Thyroid gland (tissue), 4 donors: ENCODE data around the gene PBX2. TPM values are rescaled to one million over a fixed set of nuclear protein-coding genes. Genes with fewer than 3 reads are reported as not detected.
"Not testable (repeated sequence)": the region's sequence is repeated elsewhere in the genome, so short reads cannot be mapped to it uniquely, and the experiment has no call there.

Source experiments
- DNase-seq, 2 donors: peaks; one replicate each; pipeline ENCODE4 v3.0.0-alpha.2; 2019
- H3K27ac ChIP-seq, 3 donors: fragments of 200-600 bp; sonication (generic); 1 replicate in 2 of 3; 2 replicates in 1 of 3; pipeline ENCODE4 v1.5.1; 2016 to 2019; ENCODE audit warnings: mild to moderate bottlenecking in 1 of 3, moderate library complexity in 1 of 3
- H3K27me3 ChIP-seq: fragments of 200-600 bp; sonication (generic); one replicate; pipeline ENCODE4 v1.5.1; 2019
- H3K36me3 ChIP-seq, 2 donors: fragments of 200-600 bp; sonication (generic); one replicate each; pipeline ENCODE4 v1.5.1; 2016 to 2019
- H3K4me1 ChIP-seq, 2 donors: fragments of 200-600 bp; sonication (generic); one replicate each; pipeline ENCODE4 v1.5.1; 2017 to 2019
- H3K4me3 ChIP-seq, 3 donors: fragments of 200-600 bp; sonication (generic); replicated peaks in 1 of 3; 1 replicate in 2 of 3; 2 replicates in 1 of 3; pipeline ENCODE4 v1.5.1; 2016; ENCODE audit warnings: mild to moderate bottlenecking in 1 of 3
- H3K9me3 ChIP-seq: fragments of 200-600 bp; sonication (generic); one replicate; pipeline ENCODE4 v1.5.1; 2017
- CTCF ChIP-seq, 6 experiments: fragments of 200-600 bp in 3 of 6; fragments of 450-650 bp in 3 of 6; sonication (generic) in 3 of 6; IDR thresholded peaks; one replicate each; pipeline ENCODE4 v1.5.1; 2016 to 2019; ENCODE audit warnings: antibody characterized with exemption in 6 of 6, mild to moderate bottlenecking in 2 of 6, inconsistent platforms in 1 of 6, moderate library complexity in 1 of 6
- POLR2A ChIP-seq, 2 donors: fragments of 450-650 bp; IDR thresholded peaks; one replicate each; pipeline ENCODE4 v1.6.1; 2017; ENCODE audit warnings: antibody characterized with exemption in 2 of 2, mild to moderate bottlenecking in 2 of 2, moderate library complexity in 1 of 2
- WGBS, 2 donors: methylation state at CpG; one replicate each; pipeline ENCODE4 v1.1.5; 2017; 5-methylcytosine and 5-hydroxymethylcytosine counted together
- intact Hi-C: fragments of 100-400 bp; cut with DNase I; formaldehyde crosslinking; loops from one replicate; pipeline ENCODE4 v1.15.1; 2023
- total RNA-seq, 4 donors: library from RNA; depleted of rRNA; stranded (reverse); fragments of >200 nt; gene quantifications; one replicate each; pipeline ENCODE4 v1.2.3, GENCODE V29; 2016

PBX2 gene
- total RNA-seq, 4 donors from 2014 or later = 66.0 to 93.4 (median 74.2) TPM

- H3K4me3 ChIP-seq, intact Hi-C loops, H3K27me3 ChIP-seq, H3K9me3 ChIP-seq: not testable (repeated sequence)
- WGBS, 2 donors = 19% methylated on average over 11 of the region's 11 CpGs
- peak overlapping the region; percentile 85 to 88 (median 88) for H3K27ac ChIP-seq
- peaks cover 11 to 27% of the 10 kb centered on the region in 2 donors for H3K36me3 ChIP-seq
- peak; percentile 92 to 96 for DNase-seq
- peaks cover 32 to 52% of the 10 kb centered on the region in 2 donors for H3K4me1 ChIP-seq
- peak in 1 of 2 donors; percentile 69 for TF ChIP-seq POLR2A (IDR thresholded peaks at IDR 0.05)
These were observed 4.3 kb downstream of the PBX2 start for GRCh38 chr6:32185681-32186131.

DNA sequence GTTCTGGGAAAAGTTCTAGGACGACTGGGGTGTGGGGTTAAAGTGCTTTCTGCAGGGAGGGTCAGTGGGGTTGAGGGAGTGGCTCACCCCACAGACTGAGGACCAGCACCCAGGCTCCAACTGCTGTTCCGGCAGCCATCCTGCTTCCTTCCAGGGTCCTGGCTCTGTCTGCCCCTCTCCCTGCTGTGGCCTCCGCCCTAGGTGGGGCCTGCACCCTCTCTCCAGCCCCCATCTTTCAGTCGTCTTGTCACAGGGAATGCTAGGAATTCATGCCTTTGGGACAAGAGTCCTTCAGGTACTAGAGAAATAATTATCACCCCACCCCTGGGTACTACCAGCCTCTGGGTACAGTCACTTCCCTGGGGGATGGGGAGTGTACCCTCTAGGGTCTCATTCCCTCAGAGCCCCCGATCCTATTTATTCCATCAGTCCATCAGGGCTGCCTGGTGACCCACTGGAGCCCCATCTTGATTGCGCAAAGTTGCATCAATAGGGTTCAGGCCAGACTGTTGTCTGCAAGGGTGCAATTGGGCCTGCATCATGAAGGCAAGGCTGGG is 5.8 kb downstream of the PBX2 start, which contains the start of gene AGER:
Gene AGER (minus strand): TSS at position 170 of the 557 bp plus-strand sequence. CDS start 31 bp downstream, at position 139.
- DNase-seq = no peak
- WGBS, 2 donors = 53 to 65% methylated on average over 5 to 6 of the region's 6 CpGs
- Histone ChIP-seq H3K9me3 (no peaks in the 10 kb centered on the region), H3K36me3 (peaks cover 11 to 27% of the 10 kb centered on the region in 2 donors), H3K4me1 (peaks cover 40 to 61% of the 10 kb centered on the region in 2 donors), H3K27me3 (no peaks in the 10 kb centered on the region), H3K4me3 (no peak within 1 kb of the TSS), H3K27ac (peak within 1 kb of the TSS; percentile 85 to 88 (median 88))
- intact Hi-C loops = no loop called here
- TF ChIP-seq CTCF (IDR thresholded peaks at IDR 0.05) (no peak), POLR2A (IDR thresholded peaks at IDR 0.05) (no peak)

DNA sequence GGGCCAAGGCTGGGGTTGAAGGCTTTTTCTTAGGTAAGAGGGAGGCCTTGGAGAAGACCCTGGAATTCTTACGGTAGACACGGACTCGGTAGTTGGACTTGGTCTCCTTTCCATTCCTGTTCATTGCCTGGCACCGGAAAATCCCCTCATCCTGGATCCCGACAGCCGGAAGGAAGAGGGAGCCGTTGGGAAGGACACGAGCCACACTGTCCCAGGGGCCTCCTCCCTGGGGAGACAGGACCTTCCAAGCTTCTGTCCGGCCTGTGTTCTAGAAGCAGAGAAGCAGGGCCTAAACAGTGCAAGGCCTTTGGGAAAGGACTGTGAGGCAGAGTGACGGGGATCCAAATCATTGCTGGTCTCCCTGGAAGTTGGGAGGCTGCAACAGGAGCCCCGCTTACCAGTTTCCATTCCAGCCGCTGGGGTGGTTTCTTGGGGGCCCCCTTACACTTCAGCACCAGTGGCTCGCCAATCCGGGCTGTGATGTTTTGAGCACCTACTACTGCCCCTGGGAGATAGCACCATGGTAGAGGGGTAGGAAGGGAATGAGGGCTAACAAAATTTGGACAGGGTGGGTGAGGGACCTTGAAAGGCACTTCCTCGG is 6.4 kb downstream of the PBX2 start:
- H3K4me3 ChIP-seq = no peak overlapping the region
- no peaks in the 10 kb centered on the region for H3K27me3 ChIP-seq
- no peaks in the 10 kb centered on the region for H3K9me3 ChIP-seq
- peaks cover 39 to 60% of the 10 kb centered on the region in 2 donors for H3K4me1 ChIP-seq
- 79 to 80% methylated on average over 13 to 15 of the region's 15 CpGs for WGBS, 2 donors
- H3K36me3 ChIP-seq = peaks cover 11 to 27% of the 10 kb centered on the region in 2 donors
- DNase-seq = no peak
- intact Hi-C loops = no loop called here
- H3K27ac ChIP-seq = peak overlapping the region; percentile 85 to 88 (median 88)
- TF ChIP-seq POLR2A (IDR thresholded peaks at IDR 0.05) (no peak), CTCF (IDR thresholded peaks at IDR 0.05) (no peak)

- TF ChIP-seq POLR2A (IDR thresholded peaks at IDR 0.05) (no peak), CTCF (IDR thresholded peaks at IDR 0.05) (no peak)
- no peak overlapping the region for H3K4me3 ChIP-seq
- no peaks in the 10 kb centered on the region for H3K9me3 ChIP-seq
- no peaks in the 10 kb centered on the region for H3K27me3 ChIP-seq
- H3K36me3 ChIP-seq = peaks cover 11 to 27% of the 10 kb centered on the region in 2 donors
- no peak for DNase-seq
- intact Hi-C loops = no loop called here
- H3K4me1 ChIP-seq = peaks cover 33 to 55% of the 10 kb centered on the region in 2 donors
- peak overlapping the region; percentile 85 to 88 (median 88) for H3K27ac ChIP-seq
- 88 to 91% methylated on average over 3 of the region's 3 CpGs for WGBS, 2 donors
These were observed 7.0 kb downstream of the PBX2 start for GRCh38 chr6:32183030-32183429.

- no peak overlapping the region for H3K4me3 ChIP-seq
- peak overlapping the region in 1 of 3 donors; percentile 88 for H3K27ac ChIP-seq
- TF ChIP-seq CTCF (IDR thresholded peaks at IDR 0.05) = no peak
- no peak for TF ChIP-seq POLR2A (IDR thresholded peaks at IDR 0.05)
- H3K9me3 ChIP-seq = no peaks in the 10 kb centered on the region
- peaks cover 33 to 50% of the 10 kb centered on the region in 2 donors for H3K4me1 ChIP-seq
- WGBS, 2 donors = 79 to 97% methylated on average over 7 to 9 of the region's 10 CpGs
- H3K27me3 ChIP-seq = no peaks in the 10 kb centered on the region
- no peak for DNase-seq
- peaks cover 8 to 24% of the 10 kb centered on the region in 2 donors for H3K36me3 ChIP-seq
- intact Hi-C loops = no loop called here
These were observed 7.4 kb downstream of the PBX2 start for GRCh38 chr6:32182555-32182981.
